Measurements from ENCODE around the gene SPTLC2. TPM values are rescaled to one million over a fixed set of nuclear protein-coding genes. Genes with fewer than 3 reads are reported as not detected.
A peak's percentile ranks its signal among the peaks of the same experiment; 100 is the strongest.

The SPTLC2 gene
- total and polyA plus RNA-seq, 10 donors = 7.0 to 103 (median 69.5) TPM

GRCh38 chr14:77516126-77516525 is 100.3 kb downstream of the SPTLC2 start:
- TF ChIP-seq POLR2A (IDR thresholded peaks at IDR 0.05) (no peak), POLR2AphosphoS5 (IDR thresholded peaks at IDR 0.05) (no peak), CTCF (IDR thresholded peaks at IDR 0.05 in 8 of 11, conservative IDR thresholded peaks at IDR 0.05 in 3 of 11) (no peak)
- no peaks in the 10 kb centered on the region for H3K9me3 ChIP-seq
- H3K27ac ChIP-seq = no peak overlapping the region
- intact Hi-C loops (cut with DNase I; ENCODE audit: low total_unique reads) = no loop called here
- no peak overlapping the region for H3K4me3 ChIP-seq
- H3K36me3 ChIP-seq = peaks cover 6 to 100% (median 77%) of the 10 kb centered on the region in 6 donors
- DNase-seq = no peak
- no peaks in the 10 kb centered on the region for H3K4me1 ChIP-seq
- no peaks in the 10 kb centered on the region for H3K27me3 ChIP-seq (replicated peaks in 1 of 7)

GRCh38 chr14:77511486-77512162 is 104.8 kb downstream of the SPTLC2 start:
- TF ChIP-seq POLR2A (IDR thresholded peaks at IDR 0.05) (no peak), CTCF (IDR thresholded peaks at IDR 0.05 in 8 of 11, conservative IDR thresholded peaks at IDR 0.05 in 3 of 11) (no peak), POLR2AphosphoS5 (IDR thresholded peaks at IDR 0.05) (no peak)
- no peaks in the 10 kb centered on the region for H3K9me3 ChIP-seq
- 90 to 96% (median 93%) methylated on average over 8 of the region's 8 CpGs for WGBS, 5 donors
- H3K4me1 ChIP-seq = no peaks in the 10 kb centered on the region
- DNase-seq = no peak
- H3K4me3 ChIP-seq = no peak overlapping the region
- intact Hi-C loops (cut with DNase I; ENCODE audit: low total_unique reads) = no loop called here
- H3K27ac ChIP-seq = no peak overlapping the region
- peaks cover 0 to 100% (median 73%) of the 10 kb centered on the region in 6 donors for H3K36me3 ChIP-seq
- no peaks in the 10 kb centered on the region for H3K27me3 ChIP-seq (replicated peaks in 1 of 7)

- Histone ChIP-seq H3K9me3 (peaks cover 0 to 1% (median 0%) of the 10 kb centered on the region in 8 donors), H3K27me3 (replicated peaks in 1 of 7) (no peaks in the 10 kb centered on the region), H3K36me3 (peaks cover 0 to 95% (median 62%) of the 10 kb centered on the region in 6 donors), H3K4me3 (no peak overlapping the region), H3K4me1 (no peaks in the 10 kb centered on the region), H3K27ac (no peak overlapping the region)
- DNase-seq = no peak
- intact Hi-C loops (cut with DNase I; ENCODE audit: low total_unique reads) = no loop called here
- TF ChIP-seq POLR2A (IDR thresholded peaks at IDR 0.05) (no peak), POLR2AphosphoS5 (IDR thresholded peaks at IDR 0.05) (no peak), CTCF (IDR thresholded peaks at IDR 0.05 in 8 of 11, conservative IDR thresholded peaks at IDR 0.05 in 3 of 11) (no peak)
- WGBS, 5 donors = 90 to 99% (median 95%) methylated on average over 4 of the region's 4 CpGs
Measured at GRCh38 chr14:77509366-77509765, 107.1 kb downstream of the SPTLC2 start.

- TF ChIP-seq POLR2A (IDR thresholded peaks at IDR 0.05) (no peak), CTCF (IDR thresholded peaks at IDR 0.05 in 8 of 11, conservative IDR thresholded peaks at IDR 0.05 in 3 of 11) (no peak)
- WGBS, 5 donors = 93 to 96% (median 95%) methylated on average over 3 of the region's 3 CpGs
- H3K4me3 ChIP-seq = no peak overlapping the region
- H3K36me3 ChIP-seq = peaks cover 0 to 91% (median 59%) of the 10 kb centered on the region in 6 donors
- intact Hi-C loops (cut with DNase I; ENCODE audit: low total_unique reads) = no loop called here
- H3K9me3 ChIP-seq = peaks cover 0 to 6% (median 3%) of the 10 kb centered on the region in 8 donors
- H3K27ac ChIP-seq = peak overlapping the region in 2 of 8 donors; percentile 23 to 59
- no peak for DNase-seq
- H3K4me1 ChIP-seq = no peaks in the 10 kb centered on the region
- H3K27me3 ChIP-seq (replicated peaks in 1 of 7) = no peaks in the 10 kb centered on the region
Measured at GRCh38 chr14:77508876-77509275, 107.6 kb downstream of the SPTLC2 start.

Data from spleen (tissue), 11 donors.